PC-3 (cell line): Measurements from ENCODE around the gene ITGB4. TPM values are rescaled to one million over a fixed set of nuclear protein-coding genes. Genes with fewer than 3 reads are reported as not detected.

Experiments used
- ATAC-seq: fragments of 200-7000 bp; cut with Tn5 transposase; 2 replicates; pipeline ENCODE4 v1.9.1; 2020; ENCODE audit warnings: mild to moderate bottlenecking, moderate library complexity
- BruUV-seq: library from RNA; stranded (reverse); fragments of 400-500 nt; replicated peaks from 2 replicates; lab custom pipeline; 2021; lab: Mats Ljungman, UMichigan
- CTCF ChIA-PET: fragments of 300-600 bp; sonication (Branson Sonifier 250); formaldehyde crosslinking; loops from one replicate; lab custom pipeline; 2022; ENCODE audit warnings: antibody characterized with exemption; lab: Charles Lee
- POLR2A ChIA-PET: fragments of 300-600 bp; sonication (Branson Sonifier 250); formaldehyde crosslinking; loops from one replicate; lab custom pipeline; 2022; ENCODE audit warnings: antibody characterized with exemption; ENCODE audit not compliant: unreplicated experiment; lab: Charles Lee
- DNase-seq: peaks from one replicate; pipeline ENCODE4 v3.0.0-alpha.2; 2015
- H2AFZ ChIP-seq: fragments of 300-600 bp; sonication (generic); 2 replicates; pipeline ENCODE4 v1.6.0; 2016; ENCODE audit warnings: antibody characterized with exemption, low read length
- H3F3A ChIP-seq: fragments of 300-600 bp; sonication (generic); one replicate; pipeline ENCODE4 v1.6.0; 2017; ENCODE audit warnings: antibody characterized with exemption, low read length, control low read depth, mild to moderate bottlenecking; ENCODE audit not compliant: unreplicated experiment
- H3K27ac ChIP-seq: fragments of 300-600 bp; sonication (generic); 2 replicates; pipeline ENCODE4 v1.5.1; 2016; ENCODE audit warnings: mild to moderate bottlenecking, low read length
- H3K27me3 ChIP-seq: fragments of 300-600 bp; sonication (generic); 2 replicates; pipeline ENCODE4 v1.6.1; 2016; ENCODE audit warnings: low read length, mixed read lengths
- H3K36me3 ChIP-seq: fragments of 300-600 bp; sonication (generic); 2 replicates; pipeline ENCODE4 v1.6.1; 2016; ENCODE audit warnings: low read depth, mixed run types, low read length, mixed read lengths
- H3K4me1 ChIP-seq: fragments of 300-600 bp; sonication (generic); 2 replicates; pipeline ENCODE4 v1.5.1; 2016; ENCODE audit warnings: low read length; ENCODE audit not compliant: insufficient read depth
- H3K4me2 ChIP-seq: fragments of 300-600 bp; sonication (generic); 2 replicates; pipeline ENCODE4 v1.6.0; 2016; ENCODE audit warnings: low read length
- H3K4me3 ChIP-seq: fragments of 300-600 bp; sonication (generic); 2 replicates; pipeline ENCODE4 v1.5.1; 2016; ENCODE audit warnings: mild to moderate bottlenecking, low read length, mixed read lengths
- H3K79me2 ChIP-seq: fragments of 300-600 bp; sonication (generic); 2 replicates; pipeline ENCODE4 v1.6.1; 2017; ENCODE audit warnings: low read length, mixed read lengths
- H3K9ac ChIP-seq: fragments of 300-600 bp; sonication (generic); 2 replicates; pipeline ENCODE4 v1.6.0; 2016; ENCODE audit warnings: mild to moderate bottlenecking, low read length
- H3K9me2 ChIP-seq: fragments of 300-600 bp; sonication (generic); replicated peaks from 2 replicates; pipeline ENCODE4 v1.6.1; 2016; ENCODE audit warnings: mixed run types, low read length, mixed read lengths
- H3K9me3 ChIP-seq: fragments of 300-600 bp; sonication (generic); 2 replicates; pipeline ENCODE4 v1.6.1; 2016; ENCODE audit warnings: low read length, mixed read lengths
- H4K20me1 ChIP-seq: fragments of 300-600 bp; sonication (generic); 2 replicates; pipeline ENCODE4 v1.6.1; 2016; ENCODE audit warnings: low read length, mixed read lengths
- CTCF ChIP-seq: fragments of 300-600 bp; sonication (generic); conservative IDR thresholded peaks from 2 replicates; pipeline ENCODE4 v1.5.1; 2017; ENCODE audit warnings: antibody characterized with exemption, low read depth, mild to moderate bottlenecking, low read length
- EZH2 ChIP-seq: fragments of 300-600 bp; sonication (generic); IDR thresholded peaks from one replicate; pipeline ENCODE4 v1.6.1; 2017; ENCODE audit warnings: antibody characterized with exemption, mild to moderate bottlenecking, low read length; ENCODE audit not compliant: unreplicated experiment
- EZH2phosphoT487 ChIP-seq: fragments of 300-600 bp; sonication (generic); IDR thresholded peaks from 2 replicates; pipeline ENCODE4 v1.6.1; 2018; ENCODE audit warnings: mild to moderate bottlenecking, antibody characterized with exemption, low read length, borderline replicate concordance
- intact Hi-C: fragments of 100-400 bp; cut with micrococcal nuclease; formaldehyde crosslinking; loops from 2 replicates; pipeline ENCODE4 v1.9.0; 2023
- total RNA-seq: library from RNA; depleted of rRNA; stranded (reverse); fragments of >200 nt; gene quantifications from 2 replicates; pipeline ENCODE4 v1.2.3, GENCODE V29; 2014

Gene ITGB4
- total RNA-seq, 1 experiment from 2014 or later, result 273 TPM

- no peaks in the 10 kb centered on the region for H3K9me3 ChIP-seq
- TF ChIP-seq CTCF, result no peak
- POLR2A ChIA-PET, result no interaction called here
Observed at GRCh38 chr17:75763269-75763607, 42.0 kb downstream of the ITGB4 start.

GRCh38 chr17:75763613-75764416 is 42.6 kb downstream of the ITGB4 start:
- intact Hi-C loops, result no loop called here

More at GRCh38 chr17:75763269-75763607, 42.0 kb downstream of the ITGB4 start:
- Histone ChIP-seq H3K9me2 (no peaks in the 10 kb centered on the region), H3F3A (no peaks in the 10 kb centered on the region), H3K4me1 (peaks cover 11% of the 10 kb centered on the region), H4K20me1 (no peaks in the 10 kb centered on the region), H3K36me3 (peaks cover 2% of the 10 kb centered on the region; the same call in 1 of the 2 replicates), H3K4me3 (no peak overlapping the region), H3K79me2 (peaks cover 5% of the 10 kb centered on the region; the same call in 1 of the 2 replicates), H3K4me2 (no peak overlapping the region; the same call in 1 of the 2 replicates), H3K27me3 (no peaks in the 10 kb centered on the region), H2AFZ (no peak overlapping the region), H3K27ac (no peak overlapping the region), H3K9ac (no peak overlapping the region)
- no peak for DNase-seq
- CTCF ChIA-PET, result no interaction called here
- no peak for ATAC-seq
- no TSS peak for BruUV-seq
- intact Hi-C loops, result no loop called here

More at GRCh38 chr17:75763613-75764416, 42.6 kb downstream of the ITGB4 start:
- no peak for TF ChIP-seq EZH2
- no peak for TF ChIP-seq EZH2phosphoT487
- no peak for TF ChIP-seq CTCF
- BruUV-seq, result no TSS peak
- ChIA-PET POLR2A (no interaction called here), CTCF (no interaction called here)
- DNase-seq (no peak), ATAC-seq (no peak)
- Histone ChIP-seq H3K27ac (no peak overlapping the region), H3K27me3 (no peaks in the 10 kb centered on the region), H3K9me2 (no peaks in the 10 kb centered on the region), H3K9ac (peak overlapping the region; percentile 84), H3K4me3 (peak overlapping the region; percentile 86), H3K4me1 (peaks cover 11% of the 10 kb centered on the region), H3K4me2 (peak overlapping the region; percentile 87), H3F3A (no peaks in the 10 kb centered on the region), H3K36me3 (no peaks in the 10 kb centered on the region), H4K20me1 (no peaks in the 10 kb centered on the region), H3K9me3 (no peaks in the 10 kb centered on the region), H2AFZ (peak overlapping the region; percentile 96; the same call in 1 of the 2 replicates), H3K79me2 (peaks cover 5% of the 10 kb centered on the region; the same call in 1 of the 2 replicates)
